SIG-M5 (cell line): ENCODE results near the gene PREX1.
"Not testable (repeated sequence)": the region's sequence is repeated elsewhere in the genome, so short reads cannot be mapped to it uniquely, and the experiment has no call there.

Experiments used
- DNase-seq: peaks from one replicate; lab custom pipeline; 2025; lab: John Stamatoyannopoulos, UW

Gene PREX1

DNA sequence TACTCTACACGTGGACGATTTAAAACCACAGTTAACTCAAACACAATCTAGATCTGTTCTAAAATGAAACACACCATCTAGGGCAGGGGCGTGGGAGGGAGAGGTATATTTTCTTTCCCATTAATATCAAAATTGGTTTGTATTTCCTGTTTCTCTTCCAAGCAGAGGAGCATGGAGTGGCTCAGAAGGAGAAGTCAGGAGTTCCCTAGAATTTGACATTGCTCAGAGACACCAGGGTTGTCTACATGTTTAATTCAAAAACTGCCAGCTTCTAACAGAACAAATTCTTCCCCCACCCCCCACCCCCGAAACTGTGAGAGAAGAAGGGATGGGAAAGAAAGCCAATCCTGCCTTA is 2.3 kb downstream of the PREX1 start:
- no peak for DNase-seq

DNA sequence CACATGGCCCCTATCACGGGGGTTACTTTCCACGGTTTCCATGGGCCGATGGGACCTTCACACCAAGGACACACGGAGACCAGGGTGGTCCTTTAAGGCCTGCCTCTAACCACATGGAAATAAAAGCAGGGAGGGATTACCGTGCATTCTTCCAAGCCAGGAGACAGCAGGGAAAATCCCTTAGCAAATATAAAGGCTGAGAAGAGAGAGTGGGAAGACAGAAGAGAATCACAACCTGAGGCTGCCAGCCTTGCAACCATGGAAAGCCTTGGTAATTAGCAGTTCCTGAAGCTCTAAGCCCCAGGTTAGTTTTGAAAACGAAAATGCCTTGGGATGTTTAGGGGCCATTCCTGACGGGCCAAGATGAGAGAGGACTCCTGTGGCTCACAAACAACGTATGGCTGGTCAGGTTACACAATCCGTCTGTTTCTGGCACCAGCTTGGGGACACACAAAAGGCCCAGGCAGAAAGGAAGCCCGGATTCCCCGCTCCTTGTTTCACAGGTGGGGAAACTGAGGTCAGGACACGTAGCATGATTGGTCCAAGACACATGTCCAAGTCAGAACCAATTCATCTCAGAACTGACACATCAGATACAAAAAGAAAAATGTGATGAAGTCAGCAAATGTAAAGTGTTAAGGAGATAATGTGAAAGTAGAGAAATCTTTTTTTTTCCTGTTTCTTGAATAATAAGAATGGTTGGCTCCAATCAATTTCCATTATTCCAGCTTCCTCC is 2.8 kb downstream of the PREX1 start:
- DNase-seq = no peak

DNA sequence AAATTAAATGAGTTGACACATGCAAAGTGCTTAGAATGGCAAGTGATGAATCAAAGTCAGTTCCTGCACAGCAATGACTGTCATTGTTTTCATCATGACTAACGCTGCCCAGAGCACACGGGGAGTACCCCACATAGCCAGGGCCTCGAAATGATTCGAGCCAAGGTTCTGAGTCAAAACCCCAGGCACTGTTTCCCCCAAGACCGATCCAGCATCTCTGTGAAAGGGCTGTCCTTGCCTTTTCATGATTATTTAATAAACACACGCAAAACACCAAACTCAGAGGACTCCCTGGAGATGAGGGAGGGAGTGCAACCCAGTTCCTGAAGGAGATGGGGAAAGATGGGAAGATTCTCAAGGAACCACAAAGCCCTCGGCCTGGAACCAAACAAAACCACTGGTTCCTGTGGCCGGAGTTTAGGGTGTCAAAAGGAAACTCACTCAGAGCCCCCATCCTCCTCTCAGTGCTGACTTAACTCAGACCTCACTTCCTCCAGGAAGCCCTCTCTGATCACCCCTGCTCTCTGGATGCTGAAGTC is 3.8 kb downstream of the PREX1 start:
- DNase-seq = no peak

DNA sequence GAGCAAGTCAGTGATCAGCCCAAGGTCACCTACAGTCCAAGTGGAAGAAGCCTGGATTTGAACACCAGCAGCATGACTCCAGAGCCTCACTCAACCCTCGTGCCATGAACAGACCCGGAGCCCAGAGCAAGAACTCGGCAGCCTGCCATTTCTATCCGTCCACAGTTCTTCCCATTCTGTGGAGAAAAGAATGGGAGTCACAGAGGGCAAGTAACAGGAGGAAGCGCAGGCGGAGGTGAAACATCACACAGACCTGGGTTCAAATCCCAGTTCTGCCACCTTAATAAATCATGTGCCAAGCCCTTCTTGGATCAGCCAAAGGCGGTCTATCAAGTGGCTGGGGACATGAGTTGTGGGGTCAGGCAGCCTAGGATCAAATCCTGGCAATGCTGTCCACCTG is 4.3 kb downstream of the PREX1 start:
- no peak for DNase-seq

DNA sequence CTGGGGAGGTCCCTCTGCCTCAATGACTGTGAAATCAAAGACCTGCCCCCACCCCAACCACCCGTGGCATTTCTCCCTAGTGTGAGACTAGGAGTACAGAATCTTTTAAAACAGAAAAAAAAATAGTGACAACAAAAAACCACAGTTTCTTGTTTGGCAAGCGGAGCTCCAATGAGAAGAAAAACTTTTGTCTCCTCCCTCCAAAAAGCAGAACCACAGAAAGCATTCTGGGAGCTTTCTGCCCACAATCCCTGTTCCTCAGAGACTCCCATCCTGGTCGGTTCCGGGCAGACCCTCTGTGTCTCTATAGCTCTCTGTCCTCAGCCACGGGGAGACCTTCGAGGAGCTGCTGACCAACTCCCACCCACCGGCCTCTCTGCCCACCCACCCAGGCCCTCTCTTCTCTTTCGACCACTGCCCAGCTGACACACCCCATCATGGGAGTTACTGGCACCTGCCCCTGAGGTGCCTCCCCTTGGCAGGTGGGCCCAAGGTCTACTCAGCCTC is 4.9 kb downstream of the PREX1 start:
- no peak for DNase-seq

DNA sequence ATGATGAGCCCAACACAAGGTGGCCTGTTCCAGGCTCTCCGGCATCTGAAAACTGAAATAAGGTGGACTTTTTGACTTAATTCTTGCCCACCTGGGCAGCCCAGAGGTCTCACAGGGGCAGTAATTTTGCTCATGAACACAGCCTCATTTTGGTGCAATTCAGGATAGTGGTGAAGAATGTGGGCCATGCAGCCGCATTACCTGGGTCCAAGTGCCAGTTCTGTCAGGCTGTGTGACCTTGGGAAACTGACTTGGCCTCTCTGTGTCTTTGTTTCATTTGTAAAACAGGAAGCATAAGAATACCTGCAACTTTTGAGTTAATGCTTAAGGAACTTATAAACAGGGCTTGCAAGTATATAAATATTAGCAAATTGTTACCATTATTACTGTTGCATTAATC is 5.6 kb downstream of the PREX1 start:
- no peak for DNase-seq

DNA sequence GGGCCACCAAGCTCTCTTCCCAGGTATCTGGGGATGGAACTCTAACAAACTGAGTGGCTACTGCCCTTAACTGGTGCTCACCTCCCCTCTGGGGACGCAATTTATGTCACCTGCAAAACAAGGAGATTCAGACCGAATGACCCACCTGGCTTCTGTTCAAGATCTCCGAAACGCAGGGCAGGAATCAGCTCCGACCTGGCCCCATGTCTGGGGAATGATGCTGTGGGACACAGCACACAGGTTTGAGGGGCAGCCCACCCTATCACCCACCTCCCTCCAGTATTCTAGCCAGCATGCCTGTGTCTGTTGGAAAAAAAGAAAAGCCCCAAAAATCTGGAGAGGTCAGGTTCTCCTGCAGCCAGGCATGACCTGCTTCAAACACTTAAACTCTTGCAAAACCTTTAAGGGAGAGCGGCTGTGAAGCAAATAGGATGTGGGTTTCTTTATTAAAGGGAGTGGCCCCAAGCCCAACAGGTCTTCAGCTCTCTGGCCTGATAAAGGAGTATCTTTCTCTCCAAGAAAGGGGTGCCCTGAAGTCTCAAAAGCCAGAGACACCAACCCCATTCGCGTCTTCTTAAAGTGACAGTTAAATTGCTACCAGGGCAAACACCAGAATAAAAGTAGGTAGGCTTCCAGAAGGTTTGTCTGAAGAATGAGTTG is 6.4 kb downstream of the PREX1 start:
- DNase-seq = peak; percentile 46

DNA sequence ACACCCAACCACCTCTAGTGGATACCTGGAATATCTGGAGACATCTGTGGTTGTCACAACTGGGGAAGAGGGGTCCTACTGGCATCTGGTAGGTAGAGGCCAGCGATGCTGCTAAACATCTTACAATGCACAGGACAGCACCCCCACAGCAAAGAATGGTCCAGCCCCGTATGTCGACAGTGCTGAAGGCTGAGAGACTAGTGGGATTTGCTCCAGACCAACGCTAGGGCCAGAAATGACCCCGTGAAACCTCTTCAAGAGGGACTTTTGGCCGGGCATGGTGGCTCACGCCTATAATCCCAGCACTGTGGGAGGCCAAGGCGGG is 7.2 kb downstream of the PREX1 start:
- no peak for DNase-seq

DNA sequence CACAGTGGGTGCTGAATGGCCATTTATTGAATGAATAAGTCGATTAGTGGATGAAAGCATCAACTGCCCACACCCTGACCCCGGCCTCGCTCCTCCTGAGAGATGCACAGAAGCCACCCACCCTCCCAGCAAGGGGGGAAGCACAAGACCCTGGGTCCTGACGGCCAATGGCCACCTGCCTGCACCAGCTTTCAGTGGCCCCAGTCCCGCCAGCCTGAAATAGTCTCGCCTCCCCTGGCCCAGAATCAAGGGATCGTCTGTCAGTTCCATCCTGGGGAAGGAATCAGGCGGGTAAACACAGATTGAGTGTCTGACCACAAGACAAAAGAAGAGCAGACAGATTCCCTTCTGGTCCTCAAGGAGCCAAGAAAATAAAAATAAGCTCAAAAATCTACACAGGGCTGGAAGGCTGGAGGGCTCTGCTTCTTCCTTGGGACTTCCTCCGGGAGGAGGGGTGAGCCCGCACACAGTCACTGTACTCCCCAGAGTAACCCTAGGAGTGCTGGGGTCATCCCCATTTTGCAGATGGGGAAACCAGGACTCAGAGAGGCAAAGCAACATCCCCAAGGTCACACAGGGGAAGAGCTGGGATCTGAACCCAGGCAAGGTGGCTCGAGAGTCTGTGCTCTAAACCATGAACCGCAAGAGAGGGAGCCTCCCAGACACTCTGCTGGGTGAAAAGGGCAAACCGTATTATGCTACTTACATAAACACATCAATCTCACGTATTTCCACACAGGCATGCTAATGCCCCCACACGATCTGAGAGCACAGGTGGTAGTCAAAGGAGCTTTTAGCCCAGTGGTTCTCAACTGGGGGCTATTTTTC is 7.8 kb downstream of the PREX1 start:
- no peak for DNase-seq

DNA sequence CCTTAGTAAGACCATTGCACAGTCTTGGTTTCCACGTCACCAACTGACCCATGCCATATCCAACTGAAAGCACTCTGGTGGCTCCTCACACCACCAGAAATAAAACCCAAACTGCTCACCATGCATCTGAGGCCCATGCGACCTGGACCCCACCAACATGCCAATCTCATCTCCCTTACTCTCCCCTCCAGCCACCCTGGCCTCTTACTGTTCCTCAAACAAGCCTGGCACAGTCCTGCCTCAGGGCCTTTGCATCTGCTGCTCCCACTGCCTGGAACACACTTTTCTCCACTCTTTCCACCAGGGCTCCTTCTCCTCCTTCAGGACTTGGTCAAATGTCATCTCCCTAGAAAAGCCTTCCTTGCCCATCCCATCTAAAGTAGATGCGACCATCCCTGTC is 8.7 kb downstream of the PREX1 start:
- DNase-seq = no peak

DNA sequence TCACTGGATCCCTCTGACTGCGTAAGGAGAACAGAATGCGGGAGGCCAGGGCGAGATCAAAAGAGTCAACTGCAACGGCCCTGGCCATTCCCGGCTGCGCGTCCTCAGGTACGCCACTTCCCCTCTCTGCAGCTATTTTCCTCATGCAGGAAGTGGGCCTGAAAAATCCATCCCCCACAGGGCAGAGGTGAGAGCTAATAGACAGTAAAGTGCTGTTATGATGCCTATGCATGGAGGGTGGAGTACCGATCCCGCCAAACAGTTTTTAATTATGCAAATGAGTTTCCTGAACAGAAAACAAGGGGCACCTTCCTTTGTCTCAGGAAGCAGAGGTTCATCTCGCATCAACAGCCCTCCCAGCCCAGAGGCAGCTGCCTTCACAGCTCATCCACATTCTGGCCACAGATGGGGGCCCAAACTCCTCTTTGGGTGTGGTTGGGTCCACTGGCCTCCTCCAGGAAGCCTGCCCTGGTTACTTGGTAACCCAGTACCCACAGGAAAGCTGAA is 9.3 kb downstream of the PREX1 start:
- DNase-seq = no peak

DNA sequence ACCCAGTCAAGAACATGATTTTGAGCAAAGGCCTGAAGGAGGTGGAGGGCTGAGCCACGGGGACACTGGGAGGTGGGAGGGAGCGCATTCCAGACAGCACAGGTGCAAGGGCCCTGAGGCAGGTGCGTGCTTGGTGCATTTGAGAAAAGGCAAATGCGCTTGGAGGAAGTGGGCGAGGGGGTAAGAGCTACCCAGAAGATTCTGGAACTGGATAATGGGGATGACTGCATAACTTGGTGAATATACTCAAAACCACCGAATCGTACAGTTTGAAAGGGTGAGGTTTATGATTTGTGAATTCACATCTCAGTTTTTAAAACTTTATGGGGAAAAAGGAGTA is 9.8 kb downstream of the PREX1 start:
- no peak for DNase-seq

DNA sequence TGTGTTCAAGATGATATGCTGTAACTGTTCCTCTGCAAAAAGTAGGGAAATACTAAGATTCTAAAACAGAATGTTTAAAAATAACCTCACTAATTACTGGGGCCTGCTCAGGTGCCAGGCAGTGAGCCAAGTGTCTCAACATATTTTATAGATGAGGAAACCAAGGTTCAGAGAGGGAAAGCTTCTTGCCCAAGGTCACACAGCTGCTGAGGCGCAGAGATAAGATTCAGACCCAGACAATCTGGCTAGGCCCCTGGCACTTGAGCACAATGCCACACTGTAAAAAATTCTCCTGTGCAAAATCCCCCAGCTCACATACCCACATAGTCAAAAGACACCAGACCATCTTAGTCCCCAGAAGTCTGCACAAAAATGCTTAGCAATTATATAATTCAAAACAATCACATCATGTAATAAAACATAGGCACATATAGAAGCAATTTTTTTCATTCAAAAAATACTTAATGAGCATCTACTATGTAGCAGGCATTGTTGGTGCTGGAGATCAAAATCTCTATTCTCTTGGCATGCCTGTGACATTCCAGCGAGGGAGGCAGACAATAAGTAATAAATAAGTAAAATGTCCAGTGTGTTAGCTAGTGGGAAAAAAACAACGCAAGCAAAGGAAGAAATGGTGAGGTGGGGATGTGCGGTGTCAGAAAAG is 10.3 kb downstream of the PREX1 start:
- DNase-seq = no peak

DNA sequence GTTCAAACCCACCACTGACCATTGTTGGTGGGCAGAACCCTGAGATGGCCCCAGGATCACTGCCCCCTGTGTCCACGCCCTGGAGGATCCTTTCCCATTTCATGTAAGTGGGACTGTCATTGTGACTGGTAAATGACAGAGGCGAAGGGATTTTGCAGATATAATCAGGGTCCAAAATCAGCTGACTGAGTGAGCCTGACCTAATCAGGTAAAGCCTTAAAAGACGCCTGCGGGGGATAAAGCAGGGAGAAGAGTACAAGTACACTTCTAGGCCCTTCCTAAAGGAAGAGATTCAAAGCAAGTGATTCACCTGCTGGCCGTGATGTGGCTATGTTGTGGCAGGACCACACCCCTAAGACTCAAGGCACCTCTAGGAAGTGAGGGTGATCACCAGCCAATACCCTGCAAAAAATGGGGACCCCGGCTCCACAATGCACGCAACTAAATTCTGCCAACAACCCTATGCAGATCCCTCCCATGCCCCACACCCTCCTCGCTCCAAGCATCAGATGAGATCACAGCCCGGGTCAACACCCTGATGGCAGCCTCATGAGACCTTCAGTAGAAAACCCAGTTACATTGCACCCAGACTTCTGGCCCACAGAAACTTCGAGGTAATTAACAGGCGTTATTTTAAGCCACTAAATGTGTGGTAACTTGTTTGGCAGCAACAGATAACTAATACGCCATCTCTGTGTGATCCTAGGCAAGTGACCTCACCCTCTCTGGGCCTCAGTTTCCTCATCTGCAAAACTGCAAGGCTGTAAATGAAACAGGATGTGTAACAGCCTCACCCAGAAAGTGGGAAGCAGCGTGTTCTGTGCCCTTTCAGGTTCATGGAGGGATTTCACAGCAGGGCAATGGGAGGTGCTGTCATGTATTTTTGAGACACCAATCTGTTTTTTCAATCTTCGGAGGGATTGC is 11.3 kb downstream of the PREX1 start:
- DNase-seq = no peak

DNA sequence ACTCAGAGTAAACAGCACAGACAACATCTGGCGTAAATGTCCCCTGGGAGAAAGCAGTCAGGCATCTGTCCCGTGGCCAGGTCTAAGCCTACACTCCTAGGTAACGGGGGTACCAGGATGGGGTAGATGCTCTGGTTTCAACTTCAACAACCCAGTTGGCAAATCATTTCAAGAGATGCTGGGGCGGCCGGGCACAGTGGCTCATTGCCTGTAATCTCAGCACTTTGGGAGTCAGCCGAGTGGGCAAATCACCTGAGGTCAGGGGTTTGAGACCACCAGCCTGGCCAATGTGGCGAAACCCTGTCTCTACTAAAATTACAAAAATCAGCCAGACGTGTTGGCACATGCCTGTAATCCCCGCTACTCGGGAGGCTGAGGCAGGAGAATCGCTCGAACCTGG is 12.3 kb downstream of the PREX1 start:
- no peak for DNase-seq

DNA sequence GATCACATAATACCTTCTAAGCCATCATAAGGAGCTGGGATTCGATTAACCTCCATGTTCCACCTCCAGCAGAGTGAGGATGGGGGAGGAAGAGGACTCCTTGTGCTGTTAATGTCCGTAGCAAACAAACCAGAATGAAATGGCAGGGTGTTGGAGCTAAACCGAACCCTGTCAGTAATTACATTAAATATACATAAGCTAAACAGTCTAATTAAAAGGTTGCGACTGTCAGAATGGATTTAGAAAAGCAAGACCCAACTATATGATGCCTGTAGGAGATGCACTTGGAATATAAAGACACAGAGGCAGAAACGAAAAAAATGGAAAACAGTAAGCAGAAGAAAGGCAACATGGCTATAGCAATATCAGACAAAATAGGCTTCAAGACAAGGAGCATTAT is 13.2 kb downstream of the PREX1 start:
- no peak for DNase-seq

DNA sequence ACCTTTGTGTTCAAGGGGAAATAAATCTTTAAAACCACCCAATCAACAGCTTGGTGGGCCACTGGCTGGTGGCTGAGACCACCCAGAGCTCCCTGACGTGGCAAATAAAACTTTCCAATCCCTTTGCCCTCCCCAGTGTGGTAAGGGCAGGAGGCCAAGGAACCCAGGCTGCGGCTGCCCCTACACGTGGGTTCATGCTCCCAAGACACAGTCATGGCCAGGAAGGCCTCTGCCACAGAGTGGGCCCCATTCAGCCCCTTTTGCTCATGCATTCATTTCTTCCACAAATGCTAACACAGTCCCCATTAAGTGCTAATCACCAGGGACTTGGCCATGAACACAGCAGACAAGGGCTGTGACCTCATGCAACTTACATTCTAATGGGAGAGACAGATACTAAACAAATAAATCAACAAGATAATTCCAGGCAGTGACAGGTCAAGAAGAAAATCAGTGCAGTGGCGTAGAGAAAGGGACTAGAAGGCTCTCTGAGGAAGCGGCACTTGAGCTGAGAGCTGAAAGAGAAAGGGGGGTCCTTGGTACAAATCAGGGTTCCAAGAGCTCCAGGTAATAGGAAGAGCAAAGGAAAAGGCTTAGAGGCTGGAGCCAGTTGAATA is 13.8 kb downstream of the PREX1 start:
- DNase-seq = no peak

DNA sequence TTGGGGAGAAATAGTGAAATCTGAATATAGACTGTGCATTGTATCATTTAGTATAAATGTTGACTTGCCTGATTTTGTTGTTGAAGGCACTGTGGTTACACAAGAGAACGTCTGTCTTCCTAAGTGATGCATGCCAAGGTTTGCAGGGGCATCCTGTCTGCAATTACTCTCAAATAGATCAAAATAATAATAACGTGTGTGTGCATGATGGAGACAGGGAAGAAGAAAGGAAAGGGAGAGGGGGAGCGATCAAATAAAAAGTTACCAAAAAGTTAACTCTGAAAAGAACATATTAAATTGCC is 14.4 kb downstream of the PREX1 start:
- DNase-seq = no peak

DNA sequence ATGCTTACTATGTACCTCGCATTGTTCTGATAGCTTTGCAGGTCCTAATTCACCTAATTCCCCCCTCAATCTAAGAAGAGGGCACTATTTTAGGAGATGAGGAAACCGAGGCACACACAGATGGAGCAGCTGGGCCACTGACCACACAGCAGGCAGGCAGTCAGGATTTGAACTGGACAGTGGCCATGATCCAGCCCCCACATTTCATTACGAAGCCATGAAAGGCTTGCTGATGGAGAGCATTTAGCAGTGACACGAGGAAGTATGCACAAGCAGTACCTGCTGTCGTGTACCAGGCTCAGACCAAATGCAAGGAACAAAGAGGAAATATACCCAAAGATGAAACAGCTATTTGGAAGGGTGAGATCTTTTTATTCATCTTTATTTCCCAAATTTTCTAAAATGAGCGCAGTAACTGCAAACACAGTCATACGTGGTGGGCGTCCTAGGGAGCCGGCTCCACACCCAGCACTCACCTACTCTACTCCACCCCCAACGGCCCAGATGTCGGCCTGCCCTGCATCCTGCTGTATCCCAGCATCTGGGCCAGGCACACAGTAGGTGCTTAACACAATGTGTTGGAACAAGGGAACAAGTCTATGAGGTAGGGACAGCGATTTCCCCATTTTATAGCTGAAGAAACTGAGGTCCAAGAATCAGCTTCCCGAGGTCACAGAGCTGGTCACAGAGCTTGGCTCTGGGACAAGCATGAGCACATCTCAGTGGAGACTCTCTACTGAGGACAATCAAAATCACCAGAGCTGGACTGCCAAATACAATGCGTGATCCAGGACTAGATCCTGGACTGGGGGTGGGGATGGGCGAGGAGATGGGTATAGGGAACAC is 15.0 kb downstream of the PREX1 start:
- no peak for DNase-seq

DNA sequence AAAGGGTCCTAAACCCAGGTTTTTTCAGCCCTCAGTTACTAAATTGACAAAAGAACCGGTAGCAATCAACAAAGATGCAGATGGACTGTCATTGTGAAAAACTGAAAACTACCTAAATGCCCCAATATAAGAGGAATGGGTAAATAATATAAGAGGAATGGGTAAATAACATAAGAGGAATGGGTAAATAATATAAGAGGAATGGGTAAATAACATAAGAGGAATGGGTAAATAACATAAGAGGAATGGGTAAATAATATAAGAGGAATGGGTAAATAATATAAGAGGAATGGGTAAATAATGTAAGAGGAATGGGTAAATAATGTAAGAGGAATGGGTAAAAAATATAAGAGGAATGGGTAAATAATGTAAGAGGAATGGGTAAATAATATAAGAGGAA is 15.7 kb downstream of the PREX1 start:
- not testable (repeated sequence) for DNase-seq
